Gastroesophageal sphincter (tissue), 4 donors: ENCODE measurements around the gene WWC2. TPM values are rescaled to one million over a fixed set of nuclear protein-coding genes. Genes with fewer than 3 reads are reported as not detected.
"Not testable (repeated sequence)": the region's sequence is repeated elsewhere in the genome, so short reads cannot be mapped to it uniquely, and the experiment has no call there.

Source experiments
- ATAC-seq: fragments of 150-250 bp; one replicate; pipeline ENCODE4 v1.9.1; 2016; ENCODE audit warnings: mild to moderate bottlenecking, moderate library complexity
- H3K27ac ChIP-seq, 4 donors: fragments of 200-600 bp; sonication (generic) in 3 of 4; 1 replicate in 3 of 4; 2 replicates in 1 of 4; pipeline ENCODE4 v1.5.1; 2016 to 2019
- H3K27me3 ChIP-seq: fragments of 200-600 bp; sonication (generic); one replicate; pipeline ENCODE4 v1.5.1; 2019
- H3K36me3 ChIP-seq, 2 donors: fragments of 200-600 bp; sonication (generic); one replicate each; pipeline ENCODE4 v1.5.1; 2019; ENCODE audit warnings: control low read depth in 1 of 2
- H3K4me1 ChIP-seq, 3 donors: fragments of 200-600 bp; sonication (generic); 1 replicate in 2 of 3; 2 replicates in 1 of 3; pipeline ENCODE4 v1.5.1; 2016 to 2019; ENCODE audit warnings: control low read depth in 2 of 3
- H3K4me3 ChIP-seq, 2 donors: fragments of 200-600 bp; sonication (generic); one replicate each; pipeline ENCODE4 v1.5.1; 2019; ENCODE audit warnings: mild to moderate bottlenecking in 1 of 2, moderate library complexity in 1 of 2
- H3K9me3 ChIP-seq, 3 donors: fragments of 200-600 bp; sonication (generic); one replicate each; pipeline ENCODE4 v1.5.1; 2017 to 2019; ENCODE audit warnings: control low read depth in 2 of 3
- EP300 ChIP-seq: sonication (generic); formaldehyde crosslinking; IDR thresholded peaks from one replicate; pipeline ENCODE4 v1.6.1; 2017; ENCODE audit warnings: antibody characterized with exemption, mild to moderate bottlenecking
- POLR2A ChIP-seq, 2 donors: fragments of 450-650 bp; IDR thresholded peaks; one replicate each; pipeline ENCODE4 v1.6.1; 2017; ENCODE audit warnings: antibody characterized with exemption in 2 of 2, mild to moderate bottlenecking in 2 of 2, moderate library complexity in 1 of 2
- POLR2AphosphoS5 ChIP-seq: sonication (generic); formaldehyde crosslinking; IDR thresholded peaks from one replicate; pipeline ENCODE4 v1.6.1; 2017; ENCODE audit warnings: antibody characterized with exemption
- WGBS, 2 donors: methylation state at CpG; one replicate each; pipeline ENCODE4 v1.1.5; 2018; ENCODE audit warnings: low coverage in 1 of 2; 5-methylcytosine and 5-hydroxymethylcytosine counted together
- total RNA-seq, 4 donors: library from RNA; depleted of rRNA; stranded (reverse); fragments of >200 nt; gene quantifications; one replicate each; pipeline ENCODE4 v1.1.0, GENCODE V29; 2016
- TF ChIP-seq, protein P1 (sequence below), 4 experiments: fragments of 200-600 bp in 2 of 4; fragments of 450-650 bp in 2 of 4; sonication (generic) in 1 of 4; IDR thresholded peaks; one replicate each; pipeline ENCODE4 v1.5.1; 2017 to 2019; ENCODE audit warnings: antibody characterized with exemption in 4 of 4, mild to moderate bottlenecking in 2 of 4, moderate library complexity in 2 of 4

Gene WWC2
- total RNA-seq, 4 donors from 2014 or later = 23.0 to 42.0 (median 37.2) TPM

DNA sequence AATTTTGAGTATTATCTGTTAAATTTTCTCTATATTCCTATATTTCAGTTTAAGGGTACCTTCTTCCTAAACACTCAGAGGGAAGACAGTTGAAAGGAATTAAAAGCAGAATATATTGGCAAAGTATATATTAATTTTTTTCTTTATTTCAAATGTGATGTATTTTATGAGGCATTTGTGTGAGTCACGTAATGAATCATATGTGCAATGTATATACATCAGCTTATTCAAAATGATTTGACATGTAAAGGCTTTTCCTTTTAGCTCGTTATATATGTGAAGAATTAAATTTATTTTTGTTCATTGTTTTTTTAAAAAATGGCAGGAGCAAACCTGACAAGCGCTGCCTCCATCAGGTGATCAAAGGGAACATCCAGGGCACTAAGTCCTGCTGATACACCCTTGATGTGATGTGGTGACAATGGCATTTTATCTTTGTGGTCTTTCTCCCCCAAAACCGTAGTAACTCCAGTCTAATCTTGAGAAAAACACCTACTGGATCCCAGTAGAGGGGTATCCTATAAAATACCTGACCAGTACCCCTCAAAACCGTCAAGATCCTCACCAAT is 8.9 kb downstream of the WWC2 start:
- Histone ChIP-seq H3K4me1 (peaks cover 0 to 10% (median 0%) of the 10 kb centered on the region in 3 donors), H3K27me3 (no peaks in the 10 kb centered on the region), H3K9me3 (no peaks in the 10 kb centered on the region), H3K27ac (no peak overlapping the region), H3K36me3 (no peaks in the 10 kb centered on the region), H3K4me3 (no peak overlapping the region)
- WGBS, 2 donors = 82 to 86% methylated on average over 5 of the region's 5 CpGs
- no peak for TF ChIP-seq POLR2A (IDR thresholded peaks at IDR 0.05)
- TF ChIP-seq, protein P1, sequence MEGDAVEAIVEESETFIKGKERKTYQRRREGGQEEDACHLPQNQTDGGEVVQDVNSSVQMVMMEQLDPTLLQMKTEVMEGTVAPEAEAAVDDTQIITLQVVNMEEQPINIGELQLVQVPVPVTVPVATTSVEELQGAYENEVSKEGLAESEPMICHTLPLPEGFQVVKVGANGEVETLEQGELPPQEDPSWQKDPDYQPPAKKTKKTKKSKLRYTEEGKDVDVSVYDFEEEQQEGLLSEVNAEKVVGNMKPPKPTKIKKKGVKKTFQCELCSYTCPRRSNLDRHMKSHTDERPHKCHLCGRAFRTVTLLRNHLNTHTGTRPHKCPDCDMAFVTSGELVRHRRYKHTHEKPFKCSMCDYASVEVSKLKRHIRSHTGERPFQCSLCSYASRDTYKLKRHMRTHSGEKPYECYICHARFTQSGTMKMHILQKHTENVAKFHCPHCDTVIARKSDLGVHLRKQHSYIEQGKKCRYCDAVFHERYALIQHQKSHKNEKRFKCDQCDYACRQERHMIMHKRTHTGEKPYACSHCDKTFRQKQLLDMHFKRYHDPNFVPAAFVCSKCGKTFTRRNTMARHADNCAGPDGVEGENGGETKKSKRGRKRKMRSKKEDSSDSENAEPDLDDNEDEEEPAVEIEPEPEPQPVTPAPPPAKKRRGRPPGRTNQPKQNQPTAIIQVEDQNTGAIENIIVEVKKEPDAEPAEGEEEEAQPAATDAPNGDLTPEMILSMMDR (IDR thresholded peaks at IDR 0.05) = no peak
- TF ChIP-seq EP300 = no peak
- no peak for TF ChIP-seq POLR2AphosphoS5
- ATAC-seq = no peak

DNA sequence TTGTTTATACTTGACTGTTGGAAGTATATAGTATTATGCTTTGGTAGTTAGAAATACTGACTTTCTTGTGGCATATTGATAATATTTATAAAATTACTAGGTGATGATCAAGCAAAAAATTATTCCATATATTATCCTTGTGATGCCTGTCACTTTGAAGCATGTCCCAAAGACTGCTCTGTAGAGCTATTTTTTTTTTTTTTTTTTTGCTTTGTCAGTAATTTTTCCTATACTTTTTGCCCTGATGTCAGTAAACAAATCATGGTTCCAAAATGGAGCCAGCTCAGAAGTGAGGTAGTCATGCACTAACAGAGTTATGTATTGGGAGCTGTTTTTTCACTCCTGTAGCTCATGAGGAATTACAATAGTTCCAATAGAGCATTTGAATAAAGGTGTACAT is 11.2 kb downstream of the WWC2 start:
- H3K27me3 ChIP-seq = no peaks in the 10 kb centered on the region
- H3K4me1 ChIP-seq = peaks cover 0 to 10% (median 0%) of the 10 kb centered on the region in 3 donors
- H3K27ac ChIP-seq = no peak overlapping the region
- no peaks in the 10 kb centered on the region for H3K36me3 ChIP-seq
- TF ChIP-seq EP300 = no peak
- TF ChIP-seq, protein P1 (IDR thresholded peaks at IDR 0.05) = no peak
- no peak for TF ChIP-seq POLR2A (IDR thresholded peaks at IDR 0.05)
- no peak for TF ChIP-seq POLR2AphosphoS5
- H3K9me3 ChIP-seq = no peaks in the 10 kb centered on the region
- no peak overlapping the region for H3K4me3 ChIP-seq
- no peak for ATAC-seq

DNA sequence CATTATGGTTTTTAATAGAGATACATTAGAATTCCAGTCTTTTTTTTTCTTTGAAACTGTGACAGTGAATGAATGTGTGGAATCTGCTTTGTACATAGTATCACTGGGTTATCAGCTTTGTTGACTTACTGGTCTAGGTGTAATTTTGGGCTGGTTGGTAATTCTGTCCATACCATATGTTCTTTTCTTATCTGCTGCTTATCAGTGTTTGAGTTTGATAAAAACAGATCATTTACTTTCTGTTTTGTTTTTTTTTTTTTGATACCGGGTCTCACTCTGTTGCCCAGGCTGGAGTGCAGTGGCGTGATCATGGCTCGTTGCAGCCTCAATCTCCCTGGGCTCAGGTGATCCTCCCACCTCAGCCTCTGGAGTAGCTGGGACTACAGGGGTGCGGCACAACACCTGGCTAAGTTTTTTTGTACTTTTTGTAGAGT is 12.4 kb downstream of the WWC2 start:
- WGBS, 2 donors = 95% methylated on average over 4 of the region's 4 CpGs; no CpG with 5 or more reads in 1 of the 2 donors
- ATAC-seq = no peak

DNA sequence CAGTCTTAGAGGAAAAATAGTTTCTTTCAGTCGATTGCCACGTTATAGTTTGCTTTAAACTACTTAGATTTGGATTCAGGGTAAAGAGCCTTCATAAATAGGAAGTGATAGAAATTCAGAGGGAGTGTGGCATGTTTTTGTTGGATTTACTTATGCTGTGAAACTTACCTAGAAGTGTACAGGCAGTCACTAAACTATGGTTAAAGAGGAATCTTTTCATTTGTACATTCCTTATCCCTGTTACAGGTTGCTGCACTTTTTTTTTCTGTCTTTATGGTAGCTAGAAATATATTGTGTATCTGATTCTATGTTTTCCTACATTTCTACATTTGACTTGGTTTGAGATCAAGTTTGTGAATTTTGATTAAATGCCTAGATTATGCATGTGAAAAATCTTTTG is 19.1 kb downstream of the WWC2 start:
- Histone ChIP-seq H3K9me3 (no peaks in the 10 kb centered on the region), H3K27me3 (no peaks in the 10 kb centered on the region), H3K36me3 (no peaks in the 10 kb centered on the region), H3K4me1 (peaks cover 0 to 25% (median 0%) of the 10 kb centered on the region in 3 donors), H3K4me3 (no peak overlapping the region), H3K27ac (no peak overlapping the region)
- ATAC-seq = no peak
- WGBS, 2 donors = 61 to 81% methylated on average over 2 of the region's 2 CpGs
- TF ChIP-seq, protein P1 (IDR thresholded peaks at IDR 0.05) = no peak
- TF ChIP-seq POLR2AphosphoS5 (no peak), POLR2A (IDR thresholded peaks at IDR 0.05) (no peak), EP300 (no peak)

More for the DNA sequence above, 12.4 kb downstream of the WWC2 start:
- TF ChIP-seq POLR2A (IDR thresholded peaks at IDR 0.05) = no peak
- no peak for TF ChIP-seq POLR2AphosphoS5
- TF ChIP-seq EP300 = no peak
- TF ChIP-seq, protein P1 (IDR thresholded peaks at IDR 0.05) = no peak
- Histone ChIP-seq H3K4me1 (peaks cover 0 to 10% (median 0%) of the 10 kb centered on the region in 3 donors), H3K27me3 (no peaks in the 10 kb centered on the region), H3K4me3 (no peak overlapping the region), H3K27ac (no peak overlapping the region), H3K9me3 (no peaks in the 10 kb centered on the region), H3K36me3 (no peaks in the 10 kb centered on the region)

DNA sequence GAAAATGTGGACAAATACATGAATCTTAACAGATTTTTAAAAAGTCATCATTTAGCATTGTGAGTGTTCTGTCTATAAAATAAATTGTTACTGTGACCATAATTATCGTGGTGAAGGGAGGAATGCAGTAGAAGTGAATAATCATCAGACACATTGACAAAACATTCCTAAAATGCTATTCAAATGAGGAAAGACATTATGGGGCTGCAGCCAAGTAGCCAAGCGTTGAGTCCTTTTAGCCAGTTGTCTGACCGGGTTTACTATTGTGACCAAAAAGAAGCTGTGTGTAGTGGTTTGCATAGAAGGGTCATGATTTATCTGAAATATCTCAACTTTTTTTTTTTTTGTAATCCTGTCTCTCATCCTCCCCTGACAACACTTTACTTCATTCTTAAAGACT is 19.5 kb downstream of the WWC2 start:
- H3K36me3 ChIP-seq = no peaks in the 10 kb centered on the region
- no peaks in the 10 kb centered on the region for H3K27me3 ChIP-seq
- no peaks in the 10 kb centered on the region for H3K9me3 ChIP-seq
- H3K27ac ChIP-seq = peak overlapping the region in 1 of 4 donors; percentile 2
- 6 to 22% methylated on average over 3 of the region's 3 CpGs for WGBS, 2 donors
- H3K4me3 ChIP-seq = no peak overlapping the region
- TF ChIP-seq, protein P1 (IDR thresholded peaks at IDR 0.05) = no peak
- no peak for TF ChIP-seq POLR2A (IDR thresholded peaks at IDR 0.05)
- TF ChIP-seq POLR2AphosphoS5 = no peak
- TF ChIP-seq EP300 = no peak
- ATAC-seq = no peak
- peaks cover 0 to 29% (median 0%) of the 10 kb centered on the region in 3 donors for H3K4me1 ChIP-seq

DNA sequence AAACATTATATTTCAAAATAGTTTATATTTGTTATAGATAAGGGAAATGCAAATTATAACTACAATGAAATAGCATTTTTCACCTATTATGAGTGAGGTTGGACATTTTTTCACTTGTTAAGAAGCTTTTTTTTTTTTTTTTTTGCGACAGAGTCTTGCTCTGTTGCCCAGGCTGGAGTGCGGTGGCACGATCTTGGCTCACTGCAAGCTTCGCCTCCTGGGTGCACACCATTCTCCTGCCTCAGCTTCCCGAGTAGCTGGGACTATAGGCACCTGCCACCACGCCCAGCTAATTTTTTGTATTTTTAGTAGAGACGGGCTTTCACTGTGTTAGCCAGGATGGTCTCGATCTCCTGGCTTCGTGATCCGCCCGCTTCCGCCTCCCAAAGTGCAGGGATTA is 22.6 kb downstream of the WWC2 start:
- not testable (repeated sequence) for ATAC-seq, H3K36me3 ChIP-seq, H3K27me3 ChIP-seq, H3K4me3 ChIP-seq, H3K27ac ChIP-seq, H3K9me3 ChIP-seq
- WGBS, 2 donors = 81 to 92% methylated on average over 2 to 12 of the region's 12 CpGs
- peaks cover 0 to 59% (median 4%) of the 10 kb centered on the region in 3 donors for H3K4me1 ChIP-seq
